Effector CD4-positive, alpha-beta T cell (primary cell): ENCODE data around the gene CDC14B.
"Not testable (repeated sequence)": the region's sequence is repeated elsewhere in the genome, so short reads cannot be mapped to it uniquely, and the experiment has no call there.

Source experiments
- DNase-seq: peaks from one replicate; pipeline ENCODE4 v3.0.0-alpha.2; 2020

CDC14B gene

DNA sequence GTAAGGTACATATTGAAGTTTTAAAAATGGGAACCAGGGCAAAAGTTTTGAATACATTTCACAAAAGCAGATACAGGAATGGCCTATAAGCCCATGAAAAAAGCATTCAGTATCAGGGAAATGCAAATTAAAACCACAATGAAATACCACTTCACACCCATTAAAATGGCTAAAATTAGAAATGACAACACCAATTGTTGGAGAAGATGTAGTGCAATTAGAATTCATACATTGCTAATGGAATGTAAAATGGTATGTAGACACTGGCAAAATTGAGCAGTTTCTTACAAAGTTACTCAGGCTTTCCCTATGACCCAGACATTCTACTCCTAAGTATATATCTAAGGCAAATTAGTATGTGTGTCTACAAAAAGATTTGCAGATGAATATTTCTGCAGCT lies 34.2 kb downstream of the CDC14B start:
- no peak for DNase-seq

DNA sequence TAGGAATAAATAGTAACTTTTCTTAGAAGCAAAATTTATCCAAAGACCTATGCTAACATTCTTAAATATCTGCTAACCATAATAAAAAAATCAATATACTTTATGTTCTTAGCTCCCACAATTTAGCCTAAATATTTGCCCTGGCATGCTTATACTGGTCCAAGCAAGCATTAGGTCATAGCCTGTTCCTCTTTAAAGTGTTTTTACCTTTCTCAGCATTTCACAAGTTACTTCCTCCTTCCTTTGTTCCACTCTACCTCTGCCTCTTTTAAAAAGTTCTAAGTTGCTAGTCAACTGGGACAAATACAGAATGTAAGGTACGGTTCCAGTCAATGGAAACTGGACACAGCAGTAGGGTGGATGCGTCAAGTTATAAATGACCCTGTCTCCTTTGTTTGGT lies 37.4 kb downstream of the CDC14B start:
- not testable (repeated sequence) for DNase-seq

DNA sequence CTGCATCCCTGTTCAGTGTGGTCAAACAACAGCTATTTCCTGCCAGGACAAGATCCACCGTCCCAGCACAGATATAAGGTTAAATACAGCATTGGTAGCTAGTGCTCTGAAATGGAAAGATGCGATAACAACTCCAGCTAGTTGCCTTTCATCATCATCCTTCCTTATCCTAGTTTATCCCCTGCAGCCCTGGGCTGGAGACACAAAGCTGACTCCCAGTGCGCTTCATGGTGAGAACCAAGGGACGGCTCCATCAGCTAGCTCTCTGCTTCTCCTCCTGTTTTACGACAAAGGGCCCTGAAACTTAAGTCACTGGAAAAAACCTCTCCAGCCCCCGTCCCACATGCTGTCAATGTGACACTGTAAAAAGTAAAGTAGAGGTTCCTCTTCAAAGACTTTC lies 37.9 kb downstream of the CDC14B start:
- DNase-seq, result no peak

DNA sequence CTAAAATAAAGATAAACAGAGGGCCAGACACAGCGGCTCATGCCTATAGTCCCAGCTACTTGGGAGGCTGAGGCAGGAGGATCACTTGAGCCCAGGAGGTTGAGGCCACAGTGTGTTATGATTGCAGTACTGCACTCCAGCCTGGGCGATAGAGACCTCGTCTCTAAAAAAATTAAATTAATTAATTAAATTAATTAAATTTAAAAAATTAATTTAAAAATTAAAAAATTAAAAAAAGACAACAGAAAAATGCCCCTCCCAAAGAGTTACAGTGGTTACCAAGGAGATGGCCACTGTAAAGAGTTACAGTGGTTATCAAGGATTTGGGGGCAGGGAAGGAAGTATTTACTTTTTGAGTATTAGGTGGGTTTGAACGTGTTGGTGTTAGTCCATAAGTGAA lies 38.3 kb downstream of the CDC14B start:
- DNase-seq, result no peak

DNA sequence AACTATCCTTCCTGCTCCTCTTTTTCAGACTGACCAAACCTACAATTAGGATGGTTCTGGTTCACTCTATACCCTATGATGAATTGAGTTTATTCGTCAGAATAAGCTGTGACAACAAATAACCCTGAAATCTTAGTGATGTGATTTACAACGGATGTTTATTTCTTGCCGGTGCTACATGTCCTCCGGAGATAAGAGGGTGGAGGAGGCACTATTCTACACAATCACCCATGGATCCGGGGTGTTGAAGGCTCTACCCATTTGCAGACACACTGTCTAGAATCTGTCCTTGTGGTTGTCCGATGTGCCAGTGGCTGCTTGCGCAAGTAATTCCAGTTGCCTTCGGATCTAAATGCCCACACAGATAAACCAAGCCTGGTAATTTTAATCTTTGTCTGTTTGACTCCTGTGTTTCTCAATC lies 44.7 kb downstream of the CDC14B start:
- no peak for DNase-seq

DNA sequence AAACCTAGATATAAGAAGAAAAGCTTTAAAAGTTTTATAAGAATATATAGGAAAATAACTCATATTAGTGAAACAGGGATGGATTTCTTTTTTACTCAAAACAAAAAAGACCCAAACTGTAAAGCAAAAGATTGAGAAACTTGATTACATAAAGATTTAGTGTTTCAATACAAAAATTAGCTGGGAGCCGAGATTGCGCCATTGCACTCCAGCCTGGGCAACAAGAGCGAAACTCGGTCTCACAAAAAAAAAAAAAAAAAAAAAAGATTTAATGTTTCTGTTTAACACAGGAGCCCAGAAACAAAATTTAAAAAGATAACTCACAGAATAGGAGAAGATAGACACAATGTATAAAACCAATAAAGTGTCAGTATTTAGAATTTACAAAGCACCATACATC lies 45.2 kb downstream of the CDC14B start:
- no peak for DNase-seq

DNA sequence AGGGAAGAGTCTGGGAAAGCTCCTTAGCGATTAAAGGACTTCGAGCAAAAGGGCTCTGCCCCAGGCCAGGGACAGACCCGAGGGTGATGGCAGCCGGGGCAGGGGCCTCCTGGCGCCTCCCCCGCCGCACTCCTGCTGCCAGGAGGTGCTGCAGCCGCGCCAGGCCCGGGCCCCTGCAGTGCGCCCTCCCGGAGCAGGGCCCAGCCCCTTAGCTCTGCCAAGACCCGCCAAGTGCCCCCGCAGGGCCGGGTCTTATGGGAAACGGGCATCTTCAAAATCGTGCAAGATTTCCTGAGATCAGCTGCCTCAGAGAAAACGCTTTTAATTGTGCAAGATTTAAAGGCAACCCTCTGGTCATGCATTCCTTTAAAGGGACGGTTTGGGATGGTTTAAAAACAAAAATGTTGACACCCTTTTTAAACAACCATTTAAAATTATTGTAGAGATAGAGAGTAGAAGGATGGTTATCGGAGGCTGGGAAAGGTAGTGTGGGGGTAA lies 52.4 kb downstream of the CDC14B start:
- no peak for DNase-seq

DNA sequence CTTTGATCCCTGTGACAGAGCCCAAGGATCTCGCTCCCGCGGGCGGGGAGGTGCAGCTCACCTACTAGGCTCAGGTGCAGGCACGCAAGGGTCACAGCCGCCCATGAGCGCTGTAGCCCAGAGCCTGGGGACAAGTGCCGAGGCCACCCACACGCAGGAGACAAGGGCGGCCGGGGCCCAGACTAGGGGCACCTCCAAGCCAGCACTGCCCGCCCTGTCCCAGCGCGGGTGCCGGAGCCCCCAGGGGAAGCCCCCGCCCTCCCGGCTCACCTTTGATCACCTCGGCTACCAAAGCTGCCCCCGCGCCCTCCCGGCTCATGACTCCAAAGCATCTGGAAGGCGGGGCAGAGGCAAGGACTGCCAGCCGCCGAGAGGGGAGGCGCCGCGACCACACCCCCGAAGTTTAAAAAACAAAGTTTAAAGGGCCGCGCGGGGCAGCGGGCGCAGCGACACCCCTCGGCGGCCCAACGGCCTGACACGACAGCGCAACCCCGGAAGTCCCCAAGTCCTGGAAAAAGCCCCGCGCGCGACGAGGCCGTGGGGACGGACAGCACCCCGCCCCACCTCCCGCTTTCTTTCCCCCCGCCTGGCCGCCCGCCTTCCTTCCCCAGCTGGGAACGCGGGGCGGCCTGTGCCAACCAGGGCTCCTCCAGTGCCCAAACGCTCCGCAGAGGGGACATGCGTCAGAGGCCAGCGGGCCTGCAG lies 53.0 kb downstream of the CDC14B start:
- peak; percentile 69 for DNase-seq

DNA sequence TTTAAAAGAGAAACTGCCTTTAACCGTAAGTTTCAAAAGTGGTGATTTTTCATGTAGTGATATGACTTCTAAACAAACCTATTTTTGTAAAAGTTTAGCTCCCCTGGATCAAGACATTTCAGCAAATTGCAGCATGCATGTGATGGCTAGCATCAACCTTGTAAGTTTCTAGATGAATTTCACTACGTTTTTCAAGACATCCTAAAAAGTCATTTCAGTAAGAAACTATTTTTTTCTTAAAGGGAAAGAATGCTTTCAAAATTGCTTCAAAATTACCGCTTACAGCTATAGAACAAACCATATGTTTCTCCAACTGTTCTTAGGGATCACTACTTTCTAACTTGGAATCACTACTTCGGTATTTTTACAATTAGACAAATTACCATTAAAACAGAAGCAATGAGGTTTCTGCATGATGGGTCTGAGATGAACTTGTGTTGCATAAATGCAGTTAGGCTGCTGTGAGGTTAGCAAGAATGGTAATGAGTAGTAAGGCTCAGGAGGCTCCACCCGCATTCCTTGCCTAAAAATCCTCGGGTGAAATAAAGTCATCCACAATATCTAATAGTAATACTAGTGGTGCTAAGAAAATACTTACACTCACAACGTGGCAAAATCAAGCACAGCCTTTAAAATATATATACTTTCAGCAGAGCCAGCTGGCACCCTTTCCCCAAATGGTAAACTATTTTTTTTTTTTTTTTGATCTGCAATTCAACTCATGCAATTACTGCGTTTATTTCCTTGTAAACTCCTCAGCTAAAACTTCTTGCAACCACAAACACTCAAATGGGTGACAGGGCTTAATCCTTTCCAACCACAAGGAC lies 53.8 kb downstream of the CDC14B start:
- DNase-seq, result no peak

DNA sequence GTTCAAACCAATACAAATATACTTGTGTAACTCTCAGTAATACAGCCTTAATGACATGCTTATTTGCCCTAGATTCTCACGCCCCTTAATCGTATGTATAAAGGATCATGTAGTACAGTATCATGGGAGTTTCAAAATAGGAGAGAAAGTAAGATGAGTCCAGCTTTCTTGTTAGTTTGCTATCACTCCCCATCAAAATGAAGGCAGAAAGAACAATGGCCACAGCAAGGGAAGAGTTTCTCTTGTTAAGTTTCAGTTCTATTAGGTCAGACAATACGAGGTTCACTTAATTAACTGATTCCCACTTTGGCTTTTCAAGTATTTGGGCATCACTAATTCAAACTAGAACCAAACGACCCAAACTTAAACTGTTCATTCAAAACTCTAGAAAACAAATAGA lies 55.4 kb downstream of the CDC14B start:
- DNase-seq, result no peak

DNA sequence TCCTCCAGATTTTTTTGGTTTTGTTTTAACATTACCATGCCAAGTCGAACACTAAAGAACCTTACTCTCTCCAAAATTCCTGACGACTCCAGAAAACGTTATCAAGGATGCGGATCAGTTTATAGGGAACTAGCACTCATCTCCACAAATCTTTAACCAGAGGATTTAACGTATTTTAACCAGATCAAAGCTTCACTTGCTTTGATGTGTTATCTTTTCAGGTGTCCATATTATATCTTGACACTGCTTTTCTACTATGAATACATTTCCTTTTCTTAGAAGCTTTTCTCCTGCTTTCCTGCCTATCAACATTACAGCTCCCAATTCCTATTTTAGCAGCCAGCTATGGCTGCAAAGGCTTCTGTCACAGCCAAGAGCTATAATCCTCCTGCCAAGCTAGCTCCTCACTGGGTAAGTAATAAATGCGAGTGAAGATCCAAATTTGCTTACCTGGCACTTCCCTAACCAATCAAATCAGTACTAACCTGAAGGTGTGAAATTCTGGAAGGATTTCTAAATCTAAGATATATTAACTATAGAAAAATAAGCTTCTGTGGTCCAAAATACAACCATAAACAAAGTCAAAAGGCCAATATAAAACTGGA lies 60.2 kb downstream of the CDC14B start:
- no peak for DNase-seq

DNA sequence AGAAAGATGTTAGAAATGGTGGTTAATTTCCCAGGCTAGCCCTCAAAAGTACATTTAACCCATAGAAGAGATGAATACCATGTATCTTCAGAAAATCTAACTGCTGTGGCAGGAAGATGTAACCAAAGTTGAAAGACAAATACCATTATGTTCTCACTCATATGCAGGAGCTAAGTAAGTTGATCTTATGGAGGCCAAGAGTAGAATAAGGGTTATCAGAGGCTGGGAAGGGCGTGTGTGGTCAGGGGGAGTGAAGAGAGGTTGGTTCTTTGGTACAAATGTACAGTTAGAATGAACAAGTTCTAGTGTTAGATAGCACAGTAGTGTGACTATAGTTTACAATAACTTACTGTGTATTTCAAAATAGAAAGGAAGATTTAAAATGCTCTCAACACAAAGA lies 61.7 kb downstream of the CDC14B start:
- DNase-seq, result no peak

DNA sequence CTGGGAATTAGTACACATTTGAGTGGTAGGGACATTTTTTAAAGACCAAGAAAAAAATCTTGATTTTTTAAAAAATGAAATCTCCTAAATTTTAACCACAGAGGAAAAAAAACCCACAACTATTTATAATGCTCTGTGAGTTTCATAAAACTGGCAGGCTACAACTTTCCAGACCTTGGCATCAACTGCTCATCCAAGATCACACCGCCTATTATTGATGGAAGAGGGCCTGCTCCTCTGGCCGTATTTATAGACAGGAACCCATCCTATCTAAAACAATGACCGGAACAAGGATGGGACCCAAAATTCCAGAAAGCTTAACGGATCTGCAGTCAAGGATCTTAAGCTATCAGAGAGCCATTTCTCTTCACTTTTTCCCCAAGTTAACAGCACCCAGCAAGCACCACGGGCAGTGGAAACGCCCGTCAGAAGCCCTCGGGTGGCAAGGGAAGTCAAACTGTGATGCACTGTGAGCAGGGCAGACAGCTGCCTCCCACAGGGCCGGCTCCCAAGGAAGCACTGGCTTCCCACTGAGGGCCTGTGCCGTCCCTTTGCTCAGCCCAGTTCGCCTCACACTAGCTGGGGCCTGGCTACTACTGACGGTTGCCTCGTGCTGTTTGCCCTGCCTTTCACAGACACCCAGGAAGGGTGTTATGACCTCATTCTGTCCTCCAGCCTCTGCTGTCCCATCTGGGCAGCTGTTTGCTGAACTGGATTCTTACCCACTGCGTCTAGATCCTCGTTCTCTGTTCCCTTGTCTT lies 62.8 kb downstream of the CDC14B start:
- no peak for DNase-seq

DNA sequence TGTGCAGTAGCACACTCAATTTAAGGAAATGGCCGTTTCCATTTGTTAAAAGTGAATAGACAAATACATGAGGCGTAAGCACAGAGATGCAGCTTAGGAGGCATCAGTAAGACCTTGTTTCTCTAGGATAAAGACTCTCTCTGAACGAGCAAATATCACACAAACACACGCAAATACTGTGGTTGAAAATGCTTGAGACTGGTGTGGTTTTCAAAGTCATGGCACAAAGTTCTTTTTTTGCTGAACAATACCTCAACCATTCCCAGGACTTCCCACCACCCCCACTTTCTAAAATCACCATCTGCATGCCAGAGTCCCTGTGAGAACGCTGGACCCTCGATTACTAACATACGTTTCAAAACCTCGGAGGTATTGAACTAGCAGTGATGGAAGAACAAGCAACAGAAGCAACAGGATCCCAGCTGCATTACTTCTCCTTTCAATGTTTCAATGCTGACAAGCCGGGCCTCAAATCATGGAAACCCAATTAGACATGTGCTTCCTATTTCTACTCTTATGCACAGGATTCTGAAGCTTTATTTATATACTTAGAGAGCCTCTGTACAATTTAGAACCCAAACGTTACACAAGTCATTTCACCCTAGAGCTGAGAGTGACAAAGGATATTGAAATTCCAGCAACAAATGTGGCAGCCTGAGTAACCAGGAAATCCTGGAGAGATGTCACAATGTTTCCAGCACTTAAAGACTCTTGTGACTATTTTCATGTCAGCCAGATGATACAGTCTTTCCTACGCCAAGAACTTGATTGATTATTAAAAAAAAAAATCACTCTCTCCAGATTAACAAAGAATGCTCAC lies 63.9 kb downstream of the CDC14B start:
- no peak for DNase-seq

DNA sequence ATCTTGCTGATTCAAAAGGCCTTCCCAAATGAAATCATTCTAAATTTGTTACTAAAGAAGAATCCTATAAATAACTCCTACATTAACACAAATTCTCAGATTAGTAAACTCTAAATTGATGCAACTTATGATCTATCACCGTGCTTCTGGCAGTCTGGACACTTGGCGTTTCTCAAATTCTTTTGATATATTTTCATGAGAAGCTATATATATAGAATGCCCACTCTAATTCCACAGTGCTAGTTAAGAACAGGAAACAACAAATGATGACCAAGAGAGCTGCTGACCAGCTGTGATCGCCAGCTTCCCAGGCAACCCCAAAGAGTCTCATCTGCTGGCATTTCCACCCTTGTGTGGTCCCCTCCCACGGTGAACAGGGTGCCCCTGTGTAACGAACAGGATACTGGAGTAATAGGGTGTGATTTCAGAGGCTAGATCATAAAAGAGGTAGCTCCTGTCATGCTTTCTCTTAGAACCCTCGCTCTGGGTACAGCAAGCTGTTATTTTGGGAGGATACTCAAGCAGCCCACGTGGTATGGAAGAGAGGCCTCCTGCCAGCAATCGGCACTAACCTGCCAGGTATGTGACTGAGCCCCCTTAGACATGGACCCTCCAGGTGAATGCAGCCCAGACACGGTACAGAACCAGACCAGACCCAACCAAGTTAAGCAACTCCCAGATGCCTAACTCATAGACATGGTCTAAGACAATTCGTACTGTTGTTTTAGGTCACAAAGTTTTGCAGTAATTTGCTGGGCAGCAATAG lies 64.7 kb downstream of the CDC14B start:
- DNase-seq, result no peak

DNA sequence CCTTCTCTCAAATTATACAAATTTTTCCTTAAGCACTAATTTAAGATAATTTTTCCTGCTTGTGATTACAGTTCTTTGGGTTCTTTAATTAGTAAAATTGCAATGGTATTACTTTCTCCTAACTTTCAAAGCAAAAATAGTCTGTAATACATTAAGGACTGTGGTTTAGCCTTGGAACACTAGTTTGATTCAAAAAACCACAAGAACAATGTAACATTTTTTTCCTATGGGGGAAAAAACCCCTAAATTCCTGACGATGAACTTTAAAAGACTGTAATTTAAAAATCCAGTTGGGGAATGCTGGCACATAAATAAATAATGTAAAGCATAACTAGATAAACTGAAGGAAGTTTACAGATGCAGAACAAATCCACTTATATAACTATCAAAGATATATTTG lies 65.3 kb downstream of the CDC14B start:
- DNase-seq, result no peak

DNA sequence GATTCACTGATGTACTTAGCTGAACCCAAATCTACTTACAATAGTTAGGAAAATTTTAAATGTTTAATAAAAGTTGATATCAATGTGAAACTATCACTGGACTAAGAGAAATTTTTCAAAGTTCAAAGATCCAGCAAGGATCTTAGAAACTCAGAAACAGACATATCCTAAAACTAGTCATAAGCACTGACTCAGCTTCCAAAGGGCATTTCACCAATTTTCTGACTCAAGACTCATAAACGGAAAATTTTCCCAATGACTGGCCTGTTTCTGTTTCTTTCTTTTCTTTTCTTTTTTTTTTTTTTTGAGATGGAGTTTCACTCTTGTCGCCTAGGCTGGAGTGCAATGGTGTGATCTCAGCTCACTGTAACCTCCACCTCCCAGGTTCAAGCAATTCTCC lies 66.6 kb downstream of the CDC14B start:
- DNase-seq, result no peak

DNA sequence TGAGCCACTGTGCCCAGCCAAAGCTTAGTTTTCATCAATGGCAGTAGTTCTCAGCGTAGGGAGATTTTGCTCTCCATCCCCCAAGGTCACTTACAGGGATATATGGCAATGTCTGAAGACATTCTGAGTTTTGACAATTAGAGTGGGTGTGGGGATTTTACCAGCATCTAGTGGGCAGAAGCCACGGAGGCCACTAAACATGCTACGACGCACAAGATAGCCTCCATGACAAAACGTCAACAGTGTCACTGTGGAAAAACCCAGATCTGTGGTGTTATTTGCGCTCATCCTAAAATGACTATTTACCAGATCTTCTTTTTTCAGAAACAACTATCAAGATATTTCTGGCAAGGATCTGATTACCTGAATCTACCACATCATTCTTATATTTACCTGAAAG lies 68.2 kb downstream of the CDC14B start:
- no peak for DNase-seq

DNA sequence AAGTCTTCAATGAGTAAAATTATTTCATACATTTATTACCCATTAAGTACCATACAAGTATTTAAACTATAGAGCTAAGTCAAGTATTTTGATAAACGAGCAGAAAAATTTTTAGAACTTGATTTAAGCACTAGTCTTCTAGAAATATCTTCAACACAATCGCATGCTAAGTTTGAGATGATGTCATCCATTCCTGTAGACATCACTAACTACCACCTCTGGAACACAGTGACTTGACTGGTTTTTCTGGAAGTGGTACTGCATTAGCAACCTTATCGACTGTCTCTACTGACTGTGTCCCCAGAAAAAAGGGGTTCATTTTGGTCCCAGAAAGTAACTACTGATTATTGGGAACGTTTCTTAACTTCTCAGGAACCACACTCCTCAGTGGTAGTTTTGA lies 69.0 kb downstream of the CDC14B start:
- DNase-seq, result no peak

DNA sequence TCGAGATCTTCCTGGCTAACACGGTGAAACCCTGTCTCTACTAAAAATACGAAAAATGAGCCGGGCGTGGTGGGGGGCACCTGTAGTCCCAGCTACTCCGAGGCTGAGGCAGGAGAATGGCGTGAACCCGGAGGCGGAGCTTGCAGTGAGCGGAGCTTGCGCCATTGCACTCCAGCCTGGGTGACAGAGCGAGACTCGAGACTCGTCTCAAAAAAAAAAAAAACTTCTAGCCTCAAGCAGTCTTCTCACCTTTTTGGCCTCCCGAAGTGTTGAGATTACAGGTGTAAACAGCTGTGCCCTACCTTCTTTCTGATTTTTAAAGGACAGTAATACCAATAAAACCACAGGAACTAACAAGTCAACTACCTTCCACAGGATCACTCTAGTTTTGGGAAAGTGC lies 76.5 kb downstream of the CDC14B start:
- DNase-seq, result not testable (repeated sequence)

DNA sequence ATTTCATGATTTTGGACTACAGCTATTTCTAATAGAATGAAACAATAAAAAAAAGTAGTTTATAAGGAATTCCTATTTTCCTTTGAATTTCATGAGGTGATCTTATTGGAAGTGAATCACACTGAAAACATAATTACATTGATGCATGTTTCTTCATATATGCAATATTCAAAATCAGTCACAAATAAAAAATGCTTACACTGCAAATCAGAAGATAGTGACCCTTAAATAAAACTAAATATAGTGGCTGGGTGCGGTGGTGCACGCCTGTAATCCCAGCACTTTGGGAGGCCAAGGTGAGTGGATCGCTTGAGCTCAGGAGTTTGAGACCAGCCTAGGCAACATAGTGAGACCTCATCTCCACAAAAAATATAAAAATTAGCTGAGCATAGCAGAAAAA lies 79.5 kb downstream of the CDC14B start:
- no peak for DNase-seq
